Mesenchymal stem cell (in vitro differentiated cells and primary cell): ENCODE data around the gene ZACN.
A peak's percentile ranks its signal among the peaks of the same experiment; 100 is the strongest.

Experiments
- DNase-seq: peaks from one replicate; pipeline ENCODE4 v3.0.0-alpha.2; 2013
- H2AFZ ChIP-seq: one replicate; pipeline ENCODE4 v1.6.1; 2013; ENCODE audit warnings: low read depth, mild to moderate bottlenecking, control low read depth, inconsistent platforms, low read length, moderate library complexity
- H2AK5ac ChIP-seq: 2 replicates; pipeline ENCODE4 v1.6.1; 2013; ENCODE audit warnings: low read length, moderate library complexity, mild to moderate bottlenecking, inconsistent platforms; ENCODE audit not compliant: severe bottlenecking
- H2BK120ac ChIP-seq: one replicate; pipeline ENCODE4 v1.6.1; 2013; ENCODE audit warnings: low read depth, mild to moderate bottlenecking, inconsistent platforms, low read length, moderate library complexity
- H2BK12ac ChIP-seq, 2 experiments: one replicate each; pipeline ENCODE4 v1.6.1; 2013; ENCODE audit warnings: inconsistent platforms in 2 of 2, low read length in 2 of 2, mild to moderate bottlenecking in 2 of 2, moderate library complexity in 2 of 2, control low read depth in 1 of 2
- H2BK15ac ChIP-seq: one replicate; pipeline ENCODE4 v1.6.1; 2013; ENCODE audit warnings: mild to moderate bottlenecking, low read depth, inconsistent platforms; ENCODE audit not compliant: poor library complexity, severe bottlenecking
- H2BK5ac ChIP-seq: 2 replicates; pipeline ENCODE4 v1.6.1; 2013; ENCODE audit warnings: low read depth, mild to moderate bottlenecking, low read length, control low read depth, inconsistent platforms; ENCODE audit not compliant: poor library complexity, severe bottlenecking
- H3K14ac ChIP-seq, 2 experiments: one replicate each; pipeline ENCODE4 v1.6.1; 2013; ENCODE audit warnings: inconsistent platforms in 2 of 2, low read length in 2 of 2, control low read depth in 1 of 2, mild to moderate bottlenecking in 1 of 2, moderate library complexity in 1 of 2
- H3K18ac ChIP-seq, 2 experiments: one replicate each; pipeline ENCODE4 v1.6.1; 2013; ENCODE audit warnings: inconsistent platforms in 2 of 2, low read length in 2 of 2, control low read depth in 1 of 2, low read depth in 1 of 2, mild to moderate bottlenecking in 1 of 2
- H3K23ac ChIP-seq, 2 experiments: one replicate each; pipeline ENCODE4 v1.6.1; 2013; ENCODE audit warnings: inconsistent platforms in 2 of 2, low read length in 2 of 2, mild to moderate bottlenecking in 2 of 2, moderate library complexity in 2 of 2, control low read depth in 1 of 2
- H3K27ac ChIP-seq: 2 replicates; pipeline ENCODE4 v1.5.1; 2013; ENCODE audit warnings: mild to moderate bottlenecking, moderate library complexity, low read length, control low read depth, inconsistent platforms; ENCODE audit not compliant: poor library complexity, severe bottlenecking
- H3K27me3 ChIP-seq, 2 experiments: 2 replicates each; pipeline versions ENCODE4 v1.6.1 to v1.7.0; 2013; ENCODE audit warnings: low read length in 2 of 2, mild to moderate bottlenecking in 2 of 2, moderate library complexity in 2 of 2, control low read depth in 1 of 2, inconsistent platforms in 1 of 2; ENCODE audit not compliant: control insufficient read depth in 1 of 2, insufficient read depth in 1 of 2
- H3K36me3 ChIP-seq, 2 experiments: 2 replicates each; pipeline versions ENCODE4 v1.6.1 to v1.7.0; 2013; ENCODE audit warnings: low read length in 2 of 2, control low read depth in 1 of 2, inconsistent platforms in 1 of 2, low read depth in 1 of 2, mild to moderate bottlenecking in 1 of 2; ENCODE audit not compliant: insufficient read depth in 2 of 2, control insufficient read depth in 1 of 2
- H3K4ac ChIP-seq, 2 experiments: one replicate each; pipeline ENCODE4 v1.6.1; 2013; ENCODE audit warnings: inconsistent platforms in 2 of 2, low read length in 2 of 2, mild to moderate bottlenecking in 2 of 2, moderate library complexity in 2 of 2, control low read depth in 1 of 2, low read depth in 1 of 2
- H3K4me1 ChIP-seq: 2 replicates; pipeline ENCODE4 v1.6.1; 2013; ENCODE audit warnings: low read depth, low read length, control low read depth; ENCODE audit not compliant: control insufficient read depth, insufficient read depth
- H3K4me2 ChIP-seq: 2 replicates; pipeline ENCODE4 v1.6.1; 2013; ENCODE audit warnings: low read length, mild to moderate bottlenecking, inconsistent platforms; ENCODE audit not compliant: poor library complexity, severe bottlenecking
- H3K4me3 ChIP-seq, 2 experiments: 2 replicates each; pipeline versions ENCODE4 v1.5.1 to v1.7.0; 2013; ENCODE audit warnings: low read length in 2 of 2, mild to moderate bottlenecking in 2 of 2, control low read depth in 1 of 2, low read depth in 1 of 2; ENCODE audit not compliant: insufficient read depth in 1 of 2
- H3K79me1 ChIP-seq: replicated peaks from 2 replicates; pipeline ENCODE4 v1.6.1; 2013; ENCODE audit warnings: mild to moderate bottlenecking, control low read depth, low read length, inconsistent platforms; ENCODE audit not compliant: poor library complexity, severe bottlenecking
- H3K9ac ChIP-seq: 2 replicates; pipeline ENCODE4 v1.7.0; 2013; ENCODE audit warnings: mild to moderate bottlenecking, low read length, moderate library complexity
- H3K9me3 ChIP-seq: 2 replicates; pipeline ENCODE4 v1.7.0; 2013; ENCODE audit warnings: mild to moderate bottlenecking, low read length; ENCODE audit not compliant: control insufficient read depth
- H4K8ac ChIP-seq: one replicate; pipeline ENCODE4 v1.6.1; 2013; ENCODE audit warnings: inconsistent platforms, mild to moderate bottlenecking, low read length, moderate library complexity
- H4K91ac ChIP-seq: one replicate; pipeline ENCODE4 v1.6.1; 2013; ENCODE audit warnings: mild to moderate bottlenecking, low read length, inconsistent platforms
- WGBS: methylation state at CpG from one replicate; pipeline ENCODE4 v1.1.7; 2013; ENCODE audit warnings: mixed read lengths; 5-methylcytosine and 5-hydroxymethylcytosine counted together

Gene ZACN

DNA sequence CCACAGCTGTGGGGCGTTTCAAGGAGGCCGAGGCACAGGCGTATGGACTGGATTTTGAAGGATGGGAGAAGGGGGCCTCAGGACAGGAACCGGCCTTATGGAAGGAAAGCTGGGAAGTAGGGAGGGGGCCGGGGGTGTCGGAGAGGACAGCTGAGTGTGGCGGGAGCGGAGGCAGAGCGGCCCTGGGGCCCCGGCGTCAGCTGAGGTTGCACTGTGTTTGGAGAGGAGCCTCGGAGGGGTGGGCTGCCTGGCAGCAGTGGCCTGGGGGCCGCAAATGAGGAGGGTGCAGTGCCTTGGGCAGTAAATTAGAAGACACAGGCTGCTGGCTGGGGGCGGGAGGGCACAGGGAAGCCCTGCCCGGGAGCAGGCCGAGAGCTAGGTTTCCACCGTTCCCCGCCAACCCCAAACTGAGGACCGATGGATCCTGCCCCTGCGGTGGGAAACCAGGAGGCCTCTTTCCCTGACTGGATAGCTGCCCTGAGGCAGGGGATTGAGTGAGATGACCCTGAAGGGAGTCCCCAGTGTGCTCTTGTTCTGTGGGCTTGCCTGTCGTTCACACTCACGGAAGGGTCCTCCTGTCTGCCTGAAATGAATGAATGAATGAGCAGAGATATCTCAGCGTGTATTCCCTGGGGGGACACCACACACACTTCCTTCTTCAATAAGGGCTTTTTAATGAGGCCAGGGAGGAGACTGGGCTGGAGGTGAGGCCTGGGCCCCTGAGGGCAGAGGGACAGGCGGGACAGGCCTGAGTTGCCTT, 43.6 kb downstream of the ZACN start:
- no peak overlapping the region for H2BK120ac ChIP-seq
- peak overlapping the region; percentile 80 for H3K9ac ChIP-seq
- no peak overlapping the region for H3K4me2 ChIP-seq
- H2BK15ac ChIP-seq: no peak overlapping the region
- no peak overlapping the region for H2AK5ac ChIP-seq
- peak overlapping the region; percentile 10 for H4K8ac ChIP-seq
- WGBS: 88% methylated on average over 17 of the region's 24 CpGs
- H3K36me3 ChIP-seq: no peaks in the 10 kb centered on the region
- H3K4me1 ChIP-seq: peaks cover 16% of the 10 kb centered on the region
- H3K23ac ChIP-seq: no peak overlapping the region
- peaks cover 0 to 40% of the 10 kb centered on the region in 2 experiments for H3K27me3 ChIP-seq
- H3K9me3 ChIP-seq: no peaks in the 10 kb centered on the region
- no peak overlapping the region for H3K18ac ChIP-seq
- no peaks in the 10 kb centered on the region for H3K79me1 ChIP-seq
- peak overlapping the region in 1 of 2 experiments; percentile 11 for H2BK12ac ChIP-seq
- peak overlapping the region; percentile 2 for H2AFZ ChIP-seq
- H3K4me3 ChIP-seq: no peak overlapping the region
- no peak overlapping the region for H3K27ac ChIP-seq
- H3K14ac ChIP-seq: no peak overlapping the region
- no peak overlapping the region for H3K4ac ChIP-seq
- DNase-seq: no peak
- H4K91ac ChIP-seq: no peak overlapping the region
- no peak overlapping the region for H2BK5ac ChIP-seq

DNA sequence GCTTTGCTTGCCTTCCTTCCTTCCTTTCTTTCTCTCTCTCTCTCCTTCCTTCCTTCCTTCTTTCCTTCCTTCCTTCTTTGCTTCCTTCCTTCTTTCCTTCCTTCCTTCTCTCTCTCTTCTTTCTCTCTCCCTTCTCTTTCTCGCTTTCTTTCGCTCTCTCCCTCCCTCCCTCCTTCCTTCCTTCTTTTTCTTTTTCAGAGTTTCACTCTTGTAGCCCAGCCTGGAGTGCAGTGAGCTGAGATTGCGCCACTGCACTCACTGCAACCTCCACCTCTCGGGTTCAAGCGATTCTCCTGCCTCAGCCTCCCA, 44.2 kb downstream of the ZACN start:
- H3K23ac ChIP-seq: no peak overlapping the region
- no peak overlapping the region for H3K4ac ChIP-seq

DNA sequence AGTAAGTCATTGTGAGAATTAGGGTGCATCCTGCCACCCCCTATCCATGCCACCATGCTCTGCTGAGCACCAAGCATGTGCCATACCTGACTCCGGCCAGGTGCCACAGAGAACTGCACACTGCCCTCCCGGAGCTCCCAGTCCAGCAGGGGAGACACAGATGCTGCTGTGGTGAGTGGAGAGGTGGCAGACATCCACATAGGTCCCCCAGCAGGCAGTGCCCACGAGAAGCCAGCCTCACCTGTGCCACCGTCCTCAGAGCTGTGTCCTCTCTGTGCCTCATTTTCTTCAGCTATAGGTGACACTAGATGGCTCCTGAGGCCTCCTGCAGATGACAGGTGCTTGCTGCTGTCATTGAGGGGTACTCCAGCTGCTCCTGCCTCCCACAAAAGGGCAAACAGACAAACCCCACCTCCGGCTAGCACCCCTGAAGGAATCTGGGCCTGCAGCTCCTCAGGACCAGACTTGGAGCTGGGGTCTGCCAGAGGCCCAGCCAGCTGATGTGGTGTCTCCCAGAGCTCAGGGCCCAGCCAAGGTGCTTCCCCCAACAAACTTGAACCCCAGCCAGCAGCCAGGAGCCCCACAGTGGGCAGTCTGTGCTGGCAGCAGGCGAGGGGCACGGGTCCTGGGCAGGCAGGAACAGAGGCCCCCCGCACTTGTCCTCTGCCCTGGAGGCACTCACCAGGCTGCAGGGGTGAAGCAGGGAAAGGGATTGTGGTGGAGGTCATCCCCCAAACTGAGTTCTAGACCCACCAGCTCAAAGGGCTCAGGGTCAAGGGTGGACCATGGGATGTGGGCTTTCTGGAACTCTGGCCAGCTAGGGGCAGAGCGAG, 45.0 kb downstream of the ZACN start:
- Histone ChIP-seq H2BK120ac (no peak overlapping the region), H2AK5ac (no peak overlapping the region), H3K27me3 (peaks cover 0 to 45% of the 10 kb centered on the region in 2 experiments), H4K8ac (no peak overlapping the region), H4K91ac (no peak overlapping the region), H3K4me1 (peaks cover 16% of the 10 kb centered on the region), H3K4me3 (no peak overlapping the region), H3K4me2 (no peak overlapping the region), H3K23ac (no peak overlapping the region), H3K14ac (no peak overlapping the region), H2BK12ac (no peak overlapping the region), H3K9me3 (no peaks in the 10 kb centered on the region), H3K36me3 (no peaks in the 10 kb centered on the region), H3K79me1 (no peaks in the 10 kb centered on the region), H3K18ac (no peak overlapping the region), H2BK5ac (no peak overlapping the region), H3K4ac (no peak overlapping the region), H3K27ac (no peak overlapping the region), H2BK15ac (no peak overlapping the region), H2AFZ (no peak overlapping the region), H3K9ac (no peak overlapping the region)
- 69% methylated on average over 9 of the region's 9 CpGs for WGBS
- DNase-seq: no peak

More for the DNA sequence above, 44.2 kb downstream of the ZACN start:
- H3K27ac ChIP-seq: no peak overlapping the region
- no peak overlapping the region for H2BK120ac ChIP-seq
- H3K18ac ChIP-seq: no peak overlapping the region
- H3K36me3 ChIP-seq: no peaks in the 10 kb centered on the region
- no peaks in the 10 kb centered on the region for H3K9me3 ChIP-seq
- H4K91ac ChIP-seq: no peak overlapping the region
- H3K4me2 ChIP-seq: no peak overlapping the region
- no peak overlapping the region for H4K8ac ChIP-seq
- H2BK5ac ChIP-seq: no peak overlapping the region
- no peak overlapping the region for H3K9ac ChIP-seq
- no peak overlapping the region for H2BK15ac ChIP-seq
- H3K14ac ChIP-seq: no peak overlapping the region
- H2AK5ac ChIP-seq: no peak overlapping the region
- whole genome bisulfite sequencing: 78% methylated on average over 5 of the region's 5 CpGs
- H3K27me3 ChIP-seq: peaks cover 0 to 41% of the 10 kb centered on the region in 2 experiments
- peaks cover 16% of the 10 kb centered on the region for H3K4me1 ChIP-seq
- H3K4me3 ChIP-seq: no peak overlapping the region
- H2BK12ac ChIP-seq: no peak overlapping the region
- no peaks in the 10 kb centered on the region for H3K79me1 ChIP-seq
- no peak for DNase-seq
- H2AFZ ChIP-seq: no peak overlapping the region

DNA sequence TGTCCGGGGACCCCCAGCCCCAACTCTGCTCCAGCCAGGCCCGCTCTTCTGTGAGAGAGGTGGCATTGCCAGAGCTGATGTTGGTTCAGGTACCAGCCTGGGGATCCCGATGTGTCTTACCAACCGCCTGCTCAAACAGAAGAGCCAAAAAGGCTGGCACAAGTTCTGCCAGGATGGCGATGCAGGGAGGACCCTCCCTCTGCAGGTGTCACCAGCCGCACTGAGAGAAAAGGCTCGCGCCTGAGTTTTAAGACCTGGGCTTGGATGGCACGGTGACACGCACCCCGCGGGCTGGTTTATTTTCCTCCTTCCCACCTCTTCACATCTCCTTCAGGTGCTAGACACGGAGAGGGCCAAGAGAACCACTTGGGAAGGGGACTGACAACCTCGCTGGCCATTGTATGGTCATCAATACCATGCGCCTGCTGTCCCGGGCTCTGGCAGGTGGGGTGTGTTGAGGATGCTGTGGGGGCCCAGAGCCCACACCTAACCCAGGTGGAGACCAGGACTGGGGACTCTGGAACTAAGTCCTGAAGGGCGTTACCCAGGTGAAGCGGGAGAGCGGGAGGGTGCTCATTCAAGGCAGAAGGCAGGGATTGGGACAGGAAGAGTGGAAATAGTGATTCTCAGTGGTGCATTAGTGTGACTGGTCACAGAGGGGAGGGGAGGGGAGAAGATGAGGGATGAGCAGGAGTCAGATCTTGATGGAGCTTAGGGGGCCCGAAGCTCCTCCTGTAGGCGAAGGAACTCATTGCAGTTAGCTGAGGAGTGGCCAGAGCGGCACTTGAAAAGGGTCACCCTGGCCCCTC, 45.8 kb downstream of the ZACN start:
- Histone ChIP-seq H3K4me2 (no peak overlapping the region), H2AK5ac (no peak overlapping the region)

More for the DNA sequence above, 45.8 kb downstream of the ZACN start:
- H3K18ac ChIP-seq: no peak overlapping the region
- H3K14ac ChIP-seq: no peak overlapping the region
- H3K27ac ChIP-seq: no peak overlapping the region
- no peak overlapping the region for H2BK15ac ChIP-seq
- peaks cover 0 to 45% of the 10 kb centered on the region in 2 experiments for H3K27me3 ChIP-seq
- H3K79me1 ChIP-seq: no peaks in the 10 kb centered on the region
- no peaks in the 10 kb centered on the region for H3K36me3 ChIP-seq
- H3K4me1 ChIP-seq: peaks cover 12% of the 10 kb centered on the region
- no peak overlapping the region for H4K91ac ChIP-seq
- H2BK120ac ChIP-seq: no peak overlapping the region
- no peak for DNase-seq
- H2AFZ ChIP-seq: no peak overlapping the region
- no peaks in the 10 kb centered on the region for H3K9me3 ChIP-seq
- no peak overlapping the region for H2BK5ac ChIP-seq
- no peak overlapping the region for H2BK12ac ChIP-seq
- no peak overlapping the region for H3K4ac ChIP-seq
- no peak overlapping the region for H3K4me3 ChIP-seq
- H3K23ac ChIP-seq: no peak overlapping the region
- H3K9ac ChIP-seq: no peak overlapping the region
- WGBS: 89% methylated on average over 20 of the region's 22 CpGs
- no peak overlapping the region for H4K8ac ChIP-seq
